NAMALWA (cell line): ENCODE measurements around the gene SOX2.
"Not testable (repeated sequence)": the region's sequence is repeated elsewhere in the genome, so short reads cannot be mapped to it uniquely, and the experiment has no call there.

Experiments
- DNase-seq: peaks from one replicate; pipeline ENCODE4 v3.0.0-alpha.2; 2015; ENCODE audit warnings: low spot score

SOX2 gene

DNA sequence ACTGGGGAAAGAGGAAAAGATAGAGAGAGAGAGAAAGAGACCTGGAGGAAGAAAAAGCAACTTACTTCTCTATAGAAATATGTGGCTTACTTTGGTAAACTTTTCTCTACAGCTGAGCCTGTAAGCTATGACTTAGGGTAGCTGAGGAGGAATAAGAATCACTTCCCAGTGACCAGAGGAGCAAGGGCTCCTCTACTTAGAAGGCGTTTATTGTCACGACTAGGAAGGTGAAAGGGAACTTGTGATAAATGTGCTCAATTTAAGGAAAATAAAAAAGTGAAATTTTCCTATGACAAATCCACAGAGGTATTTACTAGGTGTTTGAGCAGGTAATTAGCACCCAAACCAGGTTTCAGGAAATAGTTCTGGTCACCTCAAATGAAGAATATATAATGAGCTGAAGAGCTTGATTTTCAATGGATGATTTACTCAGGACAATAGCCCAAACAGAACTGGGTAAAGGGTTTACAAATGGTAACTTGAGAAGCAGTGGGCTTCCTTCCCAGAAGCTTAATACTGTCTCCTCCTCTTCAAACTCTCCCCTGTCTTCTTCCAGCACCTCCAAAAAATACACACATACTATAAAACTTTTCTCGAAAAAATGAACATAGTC is 46.1 kb downstream of the SOX2 start:
- no peak for DNase-seq

DNA sequence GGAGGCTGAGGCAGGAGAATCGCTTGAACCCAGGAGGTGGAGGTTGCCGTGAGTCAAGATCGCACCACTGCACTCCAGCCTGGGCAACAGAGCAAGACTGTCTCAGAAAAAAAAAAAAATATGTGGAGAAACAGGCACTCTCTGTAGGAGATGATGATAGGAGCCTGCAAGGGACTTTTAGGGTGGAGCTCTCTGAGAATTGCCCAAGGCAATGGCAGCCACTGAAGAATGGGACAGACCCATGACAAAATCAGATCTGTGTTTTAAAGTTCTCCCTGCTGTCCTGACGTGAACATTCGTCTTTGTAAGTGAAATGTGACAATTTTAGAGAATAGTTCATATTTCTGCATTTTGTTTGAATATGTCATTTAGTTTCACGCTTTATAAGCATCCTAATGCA is 50.2 kb downstream of the SOX2 start:
- DNase-seq, result no peak

DNA sequence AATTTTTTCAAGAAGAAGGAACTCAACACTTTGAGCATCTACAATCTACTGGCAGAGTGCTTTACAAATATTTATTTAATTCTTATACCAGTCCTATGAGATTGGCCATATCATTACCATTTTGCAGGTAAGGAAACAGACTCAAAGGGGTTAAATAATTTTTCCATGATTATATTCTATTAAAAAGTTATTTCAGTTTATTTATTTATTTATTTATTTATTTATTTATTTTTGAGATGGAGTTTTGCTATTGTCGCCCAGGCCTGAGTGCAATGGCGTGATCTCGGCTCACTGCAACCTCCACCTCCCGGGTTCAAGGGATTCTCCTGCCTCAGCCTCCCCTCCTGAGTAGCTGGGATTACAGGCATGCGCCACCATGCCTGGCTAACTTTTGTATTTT is 52.3 kb downstream of the SOX2 start:
- DNase-seq, result not testable (repeated sequence)
